H1 (cell line): ENCODE measurements around the gene PTPRR. TPM values are rescaled to one million over a fixed set of nuclear protein-coding genes. Genes with fewer than 3 reads are reported as not detected.

Experiments used
- EZH2 ChIP-seq: fragments of 200-600 bp; sonication (generic); IDR thresholded peaks from 2 replicates; pipeline ENCODE4 v1.7.1; 2012; ENCODE audit warnings: low read depth, mild to moderate bottlenecking, moderate library complexity, low read length, inconsistent platforms; ENCODE audit not compliant: severe bottlenecking
- KDM4A ChIP-seq: IDR thresholded peaks from one replicate; pipeline ENCODE4 v1.7.1; 2012; ENCODE audit warnings: low read depth, mild to moderate bottlenecking, moderate library complexity, low read length, inconsistent platforms; ENCODE audit not compliant: severe bottlenecking
- SAP30 ChIP-seq: fragments of 300-600 bp; sonication (generic); IDR thresholded peaks from 2 replicates; pipeline ENCODE4 v1.7.1; 2012; ENCODE audit warnings: low read length, moderate library complexity, mild to moderate bottlenecking, inconsistent platforms; ENCODE audit not compliant: insufficient read depth, insufficient replicate concordance
- SIN3A ChIP-seq, 2 experiments: IDR thresholded peaks in 1 of 2; conservative IDR thresholded peaks in 1 of 2; 2 replicates each; pipeline ENCODE4 v1.6.1; 2011 to 2012; ENCODE audit warnings: low read length in 2 of 2, improper control_type of control experiment in 1 of 2, low read depth in 1 of 2, mild to moderate bottlenecking in 1 of 2
- TCF12 ChIP-seq: IDR thresholded peaks from 2 replicates; pipeline ENCODE4 v1.6.1; 2011; ENCODE audit warnings: low read depth, mild to moderate bottlenecking, low read length
- polyA plus RNA-seq, 7 experiments: library from polyadenylated mRNA; depleted of rRNA in 3 of 7; stranded (reverse) in 5 of 7; unstranded in 2 of 7; fragments of >200 nt in 5 of 7; fragments of 200-250 nt in 2 of 7; gene quantifications; 1 replicate in 5 of 7; 2 replicates in 1 of 7; 4 replicates in 1 of 7; pipeline versions ENCODE4 v1.2.1 to v1.2.3, GENCODE V29; 2011 to 2013; ENCODE audit warnings: missing spikeins in 2 of 7, mixed read lengths in 2 of 7
- total RNA-seq: library from RNA; stranded (reverse); fragmentation: NEBNext Ultra II Directional; extraction: Animal tissue kit (Norgen Biotek cat#: 25700); gene quantifications from 2 replicates; pipeline ENCODE4 v1.2.1, GENCODE V29; 2021

Gene PTPRR
- total and polyA plus RNA-seq, 2 of the 8 experiments (the other 6 are each of a cell fraction or from before 2014, with no cell fraction given), result 0.07 to 0.35 TPM

DNA sequence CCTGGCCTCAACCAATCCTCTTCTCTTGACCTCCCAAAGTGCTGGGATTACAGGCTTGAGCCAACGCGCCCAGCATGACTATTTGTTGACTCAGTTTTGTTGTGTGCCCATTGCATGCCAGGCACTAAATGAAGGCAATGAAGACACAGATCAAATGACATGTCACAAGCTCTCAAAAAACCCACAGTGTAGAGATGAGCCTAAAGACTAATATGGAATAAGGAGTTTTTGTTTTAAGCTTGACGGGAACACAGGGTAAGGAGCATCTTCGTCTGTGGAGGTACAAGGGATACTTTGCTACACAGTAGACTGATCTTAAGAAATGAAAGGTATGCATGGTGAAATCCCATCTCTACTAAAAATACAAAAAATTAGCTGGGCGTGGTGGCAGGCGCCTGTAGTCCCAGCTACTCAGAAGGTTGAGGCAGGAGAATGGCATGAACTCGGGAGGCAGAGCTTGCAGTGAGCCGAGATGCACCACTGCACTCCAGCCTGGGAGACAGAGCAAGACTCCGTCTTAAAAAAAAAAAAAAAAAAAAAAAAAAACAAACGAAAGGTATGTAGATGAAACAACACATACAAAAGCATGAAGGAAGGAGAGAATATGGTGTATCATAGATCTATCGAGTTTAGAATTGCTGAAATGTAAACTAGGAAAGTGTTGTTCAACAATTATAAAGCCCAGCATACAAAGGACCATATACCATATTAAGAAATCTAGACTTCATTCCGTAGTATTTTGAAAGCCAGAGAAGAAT lies 161.2 kb downstream of the PTPRR start (continued):
- no peak for TF ChIP-seq EZH2
- no peak for TF ChIP-seq KDM4A
- no peak for TF ChIP-seq SAP30
- TF ChIP-seq SIN3A (conservative IDR thresholded peaks at IDR 0.05 in 1 of 2, IDR thresholded peaks at IDR 0.05 in 1 of 2; ENCODE audit: low read depth in 1 of 2, low read length in 2 of 2), result no peak
- TF ChIP-seq TCF12, result no peak
- TF ChIP-seq, all 59 proteins: peak for 0
